Measurements from ENCODE around the gene SLC7A9. TPM values are rescaled to one million over a fixed set of nuclear protein-coding genes. Genes with fewer than 3 reads are reported as not detected.

SLC7A9 gene
- total RNA-seq, 1 experiment from 2014 or later, result 0.11 TPM

DNA sequence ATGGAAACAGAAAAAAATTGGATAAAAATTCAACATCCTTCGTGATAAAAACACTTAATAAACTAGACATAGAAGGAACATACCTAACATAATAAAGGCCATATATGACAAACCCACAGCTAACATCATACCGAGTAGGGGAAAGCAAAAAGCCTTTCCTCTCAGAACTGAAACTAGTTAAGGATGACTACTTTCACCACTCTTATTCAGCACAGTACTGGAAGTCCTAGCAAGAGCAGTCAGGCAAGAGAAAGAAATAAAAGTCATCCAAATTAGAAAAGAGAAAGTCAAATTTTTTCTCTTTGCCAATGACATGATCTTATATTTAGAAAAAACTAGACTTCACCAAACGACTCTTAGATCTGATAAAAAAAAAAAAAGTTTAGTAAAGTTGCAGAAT lies 25.8 kb upstream of the SLC7A9 start:
- TF ChIP-seq, protein P1, sequence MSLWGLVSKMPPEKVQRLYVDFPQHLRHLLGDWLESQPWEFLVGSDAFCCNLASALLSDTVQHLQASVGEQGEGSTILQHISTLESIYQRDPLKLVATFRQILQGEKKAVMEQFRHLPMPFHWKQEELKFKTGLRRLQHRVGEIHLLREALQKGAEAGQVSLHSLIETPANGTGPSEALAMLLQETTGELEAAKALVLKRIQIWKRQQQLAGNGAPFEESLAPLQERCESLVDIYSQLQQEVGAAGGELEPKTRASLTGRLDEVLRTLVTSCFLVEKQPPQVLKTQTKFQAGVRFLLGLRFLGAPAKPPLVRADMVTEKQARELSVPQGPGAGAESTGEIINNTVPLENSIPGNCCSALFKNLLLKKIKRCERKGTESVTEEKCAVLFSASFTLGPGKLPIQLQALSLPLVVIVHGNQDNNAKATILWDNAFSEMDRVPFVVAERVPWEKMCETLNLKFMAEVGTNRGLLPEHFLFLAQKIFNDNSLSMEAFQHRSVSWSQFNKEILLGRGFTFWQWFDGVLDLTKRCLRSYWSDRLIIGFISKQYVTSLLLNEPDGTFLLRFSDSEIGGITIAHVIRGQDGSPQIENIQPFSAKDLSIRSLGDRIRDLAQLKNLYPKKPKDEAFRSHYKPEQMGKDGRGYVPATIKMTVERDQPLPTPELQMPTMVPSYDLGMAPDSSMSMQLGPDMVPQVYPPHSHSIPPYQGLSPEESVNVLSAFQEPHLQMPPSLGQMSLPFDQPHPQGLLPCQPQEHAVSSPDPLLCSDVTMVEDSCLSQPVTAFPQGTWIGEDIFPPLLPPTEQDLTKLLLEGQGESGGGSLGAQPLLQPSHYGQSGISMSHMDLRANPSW (CRISPR knock-in tag; conservative IDR thresholded peaks at IDR 0.05; ENCODE audit: low read depth), result no peak
- Mint-ChIP-seq H3K27me3 (ENCODE audit: low read depth) (no peaks in the 10 kb centered on the region), H3K9me3 (peaks cover 20% of the 10 kb centered on the region), H3K27ac (no peak overlapping the region), H3K36me3 (peaks cover 24% of the 10 kb centered on the region), H3K4me1 (peaks cover 16% of the 10 kb centered on the region), H3K4me3 (no peak overlapping the region)
- CTCF ChIA-PET, result no interaction called here
- no peak for DNase-seq (ENCODE audit: low spot score)
- POLR2A ChIA-PET, result no interaction called here
- no peak for ATAC-seq

- ChIA-PET POLR2A (no interaction called here), CTCF (interaction anchor here (1.1 kb wide), 1 partner anchor 34 kb away, joined by 5 read pairs; no protein-coding TSS in a partner anchor)
- ATAC-seq, result no peak
- Mint-ChIP-seq H3K36me3 (peaks cover 21% of the 10 kb centered on the region), H3K27ac (no peak overlapping the region), H3K27me3 (ENCODE audit: low read depth) (no peaks in the 10 kb centered on the region), H3K4me1 (peaks cover 6% of the 10 kb centered on the region), H3K4me3 (no peak overlapping the region), H3K9me3 (peaks cover 20% of the 10 kb centered on the region)
- no peak for DNase-seq (ENCODE audit: low spot score)
- TF ChIP-seq JUN (CRISPR knock-in tag; IDR thresholded peaks at IDR 0.05) (no peak), NR3C1 (CRISPR knock-in tag; conservative IDR thresholded peaks at IDR 0.05; ENCODE audit: low read depth) (no peak)
Observed at GRCh38 chr19:32891609-32892008, 22.0 kb upstream of the SLC7A9 start.

GRCh38 chr19:32890841-32891240 lies 21.3 kb upstream of the SLC7A9 start:
- peaks cover 20% of the 10 kb centered on the region for H3K9me3 Mint-ChIP-seq
- peaks cover 21% of the 10 kb centered on the region for H3K36me3 Mint-ChIP-seq
- ChIA-PET POLR2A (no interaction called here), CTCF (no interaction called here)
- ATAC-seq, result no peak
- no peaks in the 10 kb centered on the region for H3K27me3 Mint-ChIP-seq (ENCODE audit: low read depth)
- H3K4me3 Mint-ChIP-seq, result no peak overlapping the region
- no peak overlapping the region for H3K27ac Mint-ChIP-seq
- no peak for DNase-seq (ENCODE audit: low spot score)
- TF ChIP-seq TCF7 (CRISPR knock-in tag; IDR thresholded peaks at IDR 0.05; ENCODE audit: low read depth), result 0 out of 2 replicates have a peak, but pooled peaks have one; percentile 39
- TF ChIP-seq ETV6 (CRISPR knock-in tag; IDR thresholded peaks at IDR 0.05), result no peak
- no peak for TF ChIP-seq JUN (CRISPR knock-in tag; IDR thresholded peaks at IDR 0.05)
- H3K4me1 Mint-ChIP-seq, result 0 out of 2 replicates have a peak, but pooled peaks cover 3% of the 10 kb centered on the region

DNA sequence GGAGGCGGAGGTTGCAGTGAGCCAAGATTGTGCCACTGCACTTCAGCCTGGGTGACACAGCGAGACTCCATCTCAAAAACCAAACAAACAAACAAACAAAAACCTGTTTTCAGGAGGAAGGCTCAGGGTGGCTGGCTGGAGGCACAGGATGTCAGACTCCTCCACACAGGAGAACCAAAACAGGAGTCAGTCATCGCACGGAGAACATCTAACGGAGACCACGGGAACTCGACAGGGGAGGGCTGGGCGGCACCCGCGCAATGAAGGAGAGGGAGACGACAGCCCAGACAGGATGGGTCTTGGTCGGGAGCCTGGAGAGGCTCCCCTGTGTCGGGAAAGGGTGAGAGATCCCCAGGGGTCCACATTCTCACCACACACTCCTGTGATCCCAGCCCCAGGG lies 20.8 kb upstream of the SLC7A9 start:
- Mint-ChIP-seq H3K27ac (peak overlapping the region; percentile 56; the same call in 1 of the 2 replicates), H3K27me3 (ENCODE audit: low read depth) (no peaks in the 10 kb centered on the region), H3K9me3 (peaks cover 20% of the 10 kb centered on the region), H3K4me1 (0 out of 2 replicates have a peak, but pooled peaks cover 3% of the 10 kb centered on the region), H3K4me3 (no peak overlapping the region), H3K36me3 (peaks cover 21% of the 10 kb centered on the region)
- TF ChIP-seq NR3C1 (CRISPR knock-in tag; conservative IDR thresholded peaks at IDR 0.05; ENCODE audit: low read depth) (no peak), ZNF423 (CRISPR knock-in tag; IDR thresholded peaks at IDR 0.05) (no peak), RORB (CRISPR knock-in tag; IDR thresholded peaks at IDR 0.05) (no peak), ESRRA (CRISPR knock-in tag; IDR thresholded peaks at IDR 0.05; ENCODE audit: borderline replicate concordance) (no peak), SMAD4 (CRISPR knock-in tag; IDR thresholded peaks at IDR 0.05) (no peak)
- no peak for DNase-seq (ENCODE audit: low spot score)
- CTCF ChIA-PET, result interaction anchor here (1.3 kb wide), 1 partner anchor 294 kb away, joined by 3 read pairs; no protein-coding TSS in a partner anchor
- no peak for ATAC-seq
- POLR2A ChIA-PET, result interaction anchor here (0.6 kb wide), 1 partner anchor 223 kb away, joined by 3 read pairs; no protein-coding TSS in a partner anchor

- no peak for DNase-seq (ENCODE audit: low spot score)
- Mint-ChIP-seq H3K4me1 (0 out of 2 replicates have a peak, but pooled peaks cover 3% of the 10 kb centered on the region), H3K4me3 (no peak overlapping the region), H3K36me3 (peaks cover 21% of the 10 kb centered on the region), H3K27me3 (ENCODE audit: low read depth) (no peaks in the 10 kb centered on the region), H3K9me3 (peaks cover 20% of the 10 kb centered on the region), H3K27ac (no peak overlapping the region)
- no peak for TF ChIP-seq AR (CRISPR knock-in tag; IDR thresholded peaks at IDR 0.05)
- no peak for TF ChIP-seq OVOL2 (CRISPR knock-in tag; IDR thresholded peaks at IDR 0.05; ENCODE audit: borderline replicate concordance)
- TF ChIP-seq ZNF317 (CRISPR knock-in tag; IDR thresholded peaks at IDR 0.05; ENCODE audit: borderline replicate concordance, low read depth), result no peak
- no peak for TF ChIP-seq NR3C1 (CRISPR knock-in tag; conservative IDR thresholded peaks at IDR 0.05; ENCODE audit: low read depth)
- TF ChIP-seq, protein P2, sequence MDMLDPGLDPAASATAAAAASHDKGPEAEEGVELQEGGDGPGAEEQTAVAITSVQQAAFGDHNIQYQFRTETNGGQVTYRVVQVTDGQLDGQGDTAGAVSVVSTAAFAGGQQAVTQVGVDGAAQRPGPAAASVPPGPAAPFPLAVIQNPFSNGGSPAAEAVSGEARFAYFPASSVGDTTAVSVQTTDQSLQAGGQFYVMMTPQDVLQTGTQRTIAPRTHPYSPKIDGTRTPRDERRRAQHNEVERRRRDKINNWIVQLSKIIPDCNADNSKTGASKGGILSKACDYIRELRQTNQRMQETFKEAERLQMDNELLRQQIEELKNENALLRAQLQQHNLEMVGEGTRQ (CRISPR knock-in tag; IDR thresholded peaks at IDR 0.05), result no peak
- no peak for TF ChIP-seq ATF3 (CRISPR knock-in tag; conservative IDR thresholded peaks at IDR 0.05)
- no peak for ATAC-seq
- POLR2A ChIA-PET, result no interaction called here
- CTCF ChIA-PET, result interaction anchor here (1.0 to 1.3 kb wide), 2 partner anchors 102 to 295 kb away, joined by 3 read pairs; no protein-coding TSS in a partner anchor
Observed at GRCh38 chr19:32889137-32889934, 19.8 kb upstream of the SLC7A9 start.

Measured in WTC11 (cell line).